HEK293T (cell line): ENCODE measurements around the gene SLC18B1.

Experiments
- CTBP1 ChIP-seq: fragments of 450-650 bp; IDR thresholded peaks from 2 replicates; pipeline ENCODE4 v1.6.1; 2016; ENCODE audit warnings: borderline replicate concordance
- ELF4 ChIP-seq: fragments of 450-650 bp; IDR thresholded peaks from 2 replicates; pipeline ENCODE4 v1.6.1; 2017; ENCODE audit warnings: antibody characterized with exemption
- FOXA1 ChIP-seq: fragments of 450-650 bp; IDR thresholded peaks from 2 replicates; pipeline ENCODE4 v1.6.1; 2016; ENCODE audit warnings: mild to moderate bottlenecking
- FOXM1 ChIP-seq: fragments of 450-650 bp; IDR thresholded peaks from 2 replicates; pipeline ENCODE4 v1.6.1; 2017; ENCODE audit warnings: mild to moderate bottlenecking, borderline replicate concordance
- NFRKB ChIP-seq: fragments of 450-650 bp; IDR thresholded peaks from 2 replicates; pipeline ENCODE4 v1.6.1; 2016; ENCODE audit warnings: mild to moderate bottlenecking, moderate library complexity

DNA sequence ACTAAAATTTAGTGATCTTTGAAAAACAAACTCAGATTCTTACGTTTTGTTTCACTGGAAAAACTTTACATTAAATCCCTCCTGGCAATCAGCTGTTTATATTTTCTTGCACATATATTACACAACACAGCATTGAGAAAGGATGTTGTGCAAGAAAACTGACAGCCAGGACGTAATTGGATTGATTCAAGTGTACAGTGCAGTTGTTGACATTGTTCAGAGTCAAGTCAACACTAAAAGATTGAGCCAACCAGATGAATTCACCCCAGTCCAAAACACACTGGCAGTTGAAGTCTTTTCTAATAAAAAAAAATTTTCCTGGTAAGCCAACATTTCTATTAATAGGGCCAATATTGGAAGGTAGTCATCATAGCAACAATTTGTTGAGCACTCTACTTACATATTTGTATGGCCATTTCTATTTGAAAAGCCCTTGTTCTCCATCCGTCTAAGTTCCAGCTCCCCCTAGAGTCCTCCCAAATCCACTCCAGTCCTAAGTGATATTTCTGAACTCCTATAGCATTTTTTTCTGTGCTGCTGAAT, 63.7 kb downstream of the SLC18B1 start:
- TF ChIP-seq CTBP1: no peak
- no peak for TF ChIP-seq FOXA1
- TF ChIP-seq NFRKB: no peak
- no peak for TF ChIP-seq FOXM1
- no peak for TF ChIP-seq ELF4
